Adrenal gland (tissue), 5 donors: Measurements from ENCODE around the gene PRIMA1.

Source experiments
- POLR2A ChIP-seq, 2 donors: fragments of 450-650 bp; IDR thresholded peaks; one replicate each; pipeline ENCODE4 v1.6.1; 2017; ENCODE audit warnings: antibody characterized with exemption in 2 of 2, mild to moderate bottlenecking in 2 of 2, moderate library complexity in 1 of 2
- TF ChIP-seq, protein P1 (sequence below), 6 experiments: fragments of 450-650 bp in 4 of 6; fragments of 200-600 bp in 2 of 6; sonication (generic) in 1 of 6; IDR thresholded peaks; 1 replicate in 5 of 6; 2 replicates in 1 of 6; pipeline versions ENCODE4 v1.5.1 to v1.8.0; 2016 to 2021; ENCODE audit warnings: antibody characterized with exemption in 6 of 6, mild to moderate bottlenecking in 2 of 6, moderate library complexity in 1 of 6
- donor health status: DM: no; HTN: no; CAD: no.

GRCh38 chr14:93825235-93825553, 36.9 kb upstream of the PRIMA1 start:
- TF ChIP-seq, protein P1, sequence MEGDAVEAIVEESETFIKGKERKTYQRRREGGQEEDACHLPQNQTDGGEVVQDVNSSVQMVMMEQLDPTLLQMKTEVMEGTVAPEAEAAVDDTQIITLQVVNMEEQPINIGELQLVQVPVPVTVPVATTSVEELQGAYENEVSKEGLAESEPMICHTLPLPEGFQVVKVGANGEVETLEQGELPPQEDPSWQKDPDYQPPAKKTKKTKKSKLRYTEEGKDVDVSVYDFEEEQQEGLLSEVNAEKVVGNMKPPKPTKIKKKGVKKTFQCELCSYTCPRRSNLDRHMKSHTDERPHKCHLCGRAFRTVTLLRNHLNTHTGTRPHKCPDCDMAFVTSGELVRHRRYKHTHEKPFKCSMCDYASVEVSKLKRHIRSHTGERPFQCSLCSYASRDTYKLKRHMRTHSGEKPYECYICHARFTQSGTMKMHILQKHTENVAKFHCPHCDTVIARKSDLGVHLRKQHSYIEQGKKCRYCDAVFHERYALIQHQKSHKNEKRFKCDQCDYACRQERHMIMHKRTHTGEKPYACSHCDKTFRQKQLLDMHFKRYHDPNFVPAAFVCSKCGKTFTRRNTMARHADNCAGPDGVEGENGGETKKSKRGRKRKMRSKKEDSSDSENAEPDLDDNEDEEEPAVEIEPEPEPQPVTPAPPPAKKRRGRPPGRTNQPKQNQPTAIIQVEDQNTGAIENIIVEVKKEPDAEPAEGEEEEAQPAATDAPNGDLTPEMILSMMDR (IDR thresholded peaks at IDR 0.05), result no peak
- TF ChIP-seq POLR2A (IDR thresholded peaks at IDR 0.05), result no peak
